ENCODE results near the gene PTGIS.

Gene PTGIS

DNA sequence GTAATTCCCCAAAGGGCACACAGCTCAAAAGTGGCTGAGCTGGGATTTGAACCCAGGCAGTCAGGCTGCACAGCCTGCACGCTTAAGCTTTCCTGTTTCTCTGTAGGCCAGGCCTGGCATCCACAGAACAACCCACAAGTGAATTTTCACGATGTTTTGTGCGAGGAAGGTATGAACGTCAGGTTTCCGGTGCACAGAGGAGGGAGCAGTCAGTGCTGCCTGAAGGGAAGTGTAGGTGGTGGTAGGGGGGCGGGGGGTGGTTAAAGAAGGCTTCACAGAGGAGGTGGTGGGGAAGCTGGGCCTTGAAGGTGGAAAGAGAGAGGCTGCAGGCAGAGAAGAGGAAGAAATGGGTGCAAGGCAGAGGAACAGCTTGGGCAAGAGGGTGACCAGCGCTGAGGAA is 99.5 kb downstream of the PTGIS start:
- no peak overlapping the region for H3K4me3 ChIP-seq (ENCODE audit: low read depth, low read length)
- no peak for DNase-seq (ENCODE audit: low read depth)
- TF ChIP-seq CTCF (IDR thresholded peaks at IDR 0.05; ENCODE audit: control insufficient read depth, extremely low read depth, insufficient read depth) = no peak

DNA sequence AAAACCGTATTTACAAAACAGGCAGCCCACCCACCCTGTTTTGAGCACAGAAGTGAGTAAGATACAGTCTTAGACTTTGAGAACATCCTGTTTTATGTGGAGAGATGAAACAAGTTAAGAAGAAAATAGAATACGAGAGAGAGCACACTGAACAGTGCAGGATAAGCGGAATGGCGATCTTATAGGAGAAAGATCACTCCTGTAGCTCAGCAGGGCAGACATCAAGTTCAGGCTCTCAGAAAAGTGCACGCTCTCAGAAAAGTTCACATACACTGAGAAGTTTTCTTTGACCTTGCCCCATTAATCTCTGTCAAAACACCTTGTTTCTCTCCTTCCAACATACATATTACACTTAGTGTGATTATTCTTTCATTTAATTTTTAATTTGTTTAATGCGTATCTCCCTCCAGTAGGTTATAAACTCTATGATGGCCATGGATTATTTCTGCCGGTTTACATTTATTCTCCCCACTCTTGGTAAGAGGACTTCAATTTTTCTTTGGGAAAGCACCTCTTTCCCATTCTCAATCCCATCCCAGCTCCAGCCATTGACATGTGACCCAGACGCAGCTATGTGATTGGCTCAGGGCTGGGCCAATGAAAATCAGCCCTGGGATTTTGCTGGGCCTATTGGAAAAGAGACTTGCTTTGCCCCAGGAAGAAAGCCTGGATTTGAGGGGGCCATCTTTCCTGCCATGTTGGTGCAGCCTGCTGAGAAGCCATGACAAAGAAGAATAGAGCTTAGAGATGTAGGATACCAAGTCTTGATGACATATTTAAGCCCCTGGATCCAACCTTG is 101.6 kb downstream of the PTGIS start:
- DNase-seq (ENCODE audit: low read depth) = no peak
- TF ChIP-seq CTCF (IDR thresholded peaks at IDR 0.05; ENCODE audit: control insufficient read depth, extremely low read depth, insufficient read depth) = no peak

DNA sequence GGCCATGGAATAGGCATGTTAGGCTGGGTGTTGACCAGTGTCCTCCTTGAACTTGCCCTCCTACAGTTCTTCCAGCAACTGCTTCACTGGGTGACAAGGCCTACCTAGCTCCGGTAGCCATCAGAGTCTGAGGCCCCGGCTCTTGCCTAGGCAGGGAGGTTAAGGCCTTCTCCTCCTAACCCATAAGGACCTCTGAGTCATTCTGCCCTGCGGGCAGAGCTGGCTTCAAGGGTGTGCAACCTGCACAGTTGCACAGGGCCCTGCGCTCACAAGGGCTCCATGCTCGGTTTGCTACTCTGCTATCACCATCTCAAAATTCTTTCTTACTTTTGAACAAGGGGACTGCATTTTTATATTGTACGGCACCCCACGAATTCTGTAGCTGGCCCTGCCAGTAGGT is 103.4 kb downstream of the PTGIS start:
- no peak for DNase-seq (ENCODE audit: low read depth)
- no peak for TF ChIP-seq CTCF (IDR thresholded peaks at IDR 0.05; ENCODE audit: control insufficient read depth, extremely low read depth, insufficient read depth)
- no peak overlapping the region for H3K4me3 ChIP-seq (ENCODE audit: low read depth, low read length)

More for the DNA sequence above, 101.6 kb downstream of the PTGIS start:
- H3K4me3 ChIP-seq (ENCODE audit: low read depth, low read length) = no peak overlapping the region

DNA sequence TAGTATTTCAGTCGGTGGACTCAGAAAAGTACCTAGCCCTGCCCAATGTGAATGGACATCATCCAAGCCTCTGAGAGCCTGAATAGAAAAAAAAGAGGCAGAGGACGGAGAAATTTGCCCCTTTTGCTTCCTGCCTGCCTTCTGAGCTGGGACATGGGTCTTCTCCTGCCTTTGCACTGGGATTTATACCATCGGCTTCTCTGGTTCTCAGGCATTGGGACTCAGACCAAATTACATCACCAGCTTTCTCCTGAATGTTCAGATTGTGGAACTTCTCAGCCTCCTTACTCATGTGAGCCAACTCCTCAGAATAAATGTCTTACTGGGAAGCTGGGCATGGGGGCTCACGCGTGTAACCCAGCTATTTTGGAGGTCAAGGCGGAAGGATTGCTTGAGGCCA is 105.3 kb downstream of the PTGIS start:
- H3K4me3 ChIP-seq (ENCODE audit: low read depth, low read length) = no peak overlapping the region
- DNase-seq (ENCODE audit: low read depth) = no peak
- no peak for TF ChIP-seq CTCF (IDR thresholded peaks at IDR 0.05; ENCODE audit: control insufficient read depth, extremely low read depth, insufficient read depth)

DNA sequence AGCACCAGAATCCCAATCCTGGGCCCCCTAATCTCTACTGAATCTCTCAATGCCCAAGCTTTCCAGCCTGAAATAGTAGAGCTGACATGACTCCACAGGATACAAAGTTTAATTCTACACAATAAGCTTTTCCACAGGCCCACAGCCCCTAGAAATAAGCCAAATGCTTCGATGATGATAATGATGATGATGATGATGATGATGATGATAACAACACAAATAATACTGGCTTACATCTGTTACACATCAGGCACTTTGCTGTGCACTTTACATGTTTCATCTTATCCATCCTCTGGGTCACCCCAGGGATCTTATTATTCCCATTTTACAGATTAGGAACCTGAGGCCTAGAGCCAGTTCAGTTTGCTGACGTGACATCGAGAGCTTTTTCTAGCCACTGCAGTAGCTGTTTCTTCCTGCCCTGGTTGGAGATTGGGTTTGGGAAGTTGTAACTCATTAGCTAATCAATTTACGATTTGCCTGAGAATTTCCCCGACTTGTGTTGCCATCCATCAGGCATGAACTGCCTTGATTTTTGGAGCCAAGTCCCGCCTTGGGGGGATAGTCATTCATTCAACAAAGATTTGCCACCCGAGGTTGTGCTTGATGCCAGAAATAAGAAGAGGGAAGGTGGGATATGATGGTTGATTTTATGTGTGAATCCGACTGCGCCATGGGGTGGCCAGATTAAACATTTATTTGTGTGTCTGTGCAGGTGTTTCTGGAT is 105.9 kb downstream of the PTGIS start:
- TF ChIP-seq CTCF (IDR thresholded peaks at IDR 0.05; ENCODE audit: control insufficient read depth, extremely low read depth, insufficient read depth) = no peak
- no peak overlapping the region for H3K4me3 ChIP-seq (ENCODE audit: low read depth, low read length)
- DNase-seq (ENCODE audit: low read depth) = no peak

GRCh38 chr20:49460916-49461315 is 107.0 kb downstream of the PTGIS start:
- DNase-seq (ENCODE audit: low read depth) = no peak
- no peak for TF ChIP-seq CTCF (IDR thresholded peaks at IDR 0.05; ENCODE audit: control insufficient read depth, extremely low read depth, insufficient read depth)

More at GRCh38 chr20:49460916-49461315, 107.0 kb downstream of the PTGIS start:
- H3K4me3 ChIP-seq (ENCODE audit: low read depth, low read length) = no peak overlapping the region
